ENCODE results near the gene IFT25.

Gene IFT25

GRCh38 chr1:53927376-53927881, 18.1 kb downstream of the IFT25 start:
- DNase-seq: no peak

- DNase-seq: no peak
These were observed 25.8 kb downstream of the IFT25 start for GRCh38 chr1:53919675-53920066.

GRCh38 chr1:53918343-53918742, 27.2 kb downstream of the IFT25 start:
- DNase-seq: no peak

GRCh38 chr1:53913352-53914033, 32.0 kb downstream of the IFT25 start:
- DNase-seq: no peak

- DNase-seq: no peak
These were observed 34.1 kb downstream of the IFT25 start for GRCh38 chr1:53911442-53911841.

- no peak for DNase-seq
These were observed 35.6 kb downstream of the IFT25 start for GRCh38 chr1:53909946-53910345.

- DNase-seq: no peak
These were observed 39.4 kb downstream of the IFT25 start for GRCh38 chr1:53906121-53906520.

- DNase-seq: no peak
These were observed 40.0 kb downstream of the IFT25 start for GRCh38 chr1:53905509-53905908.

- no peak for DNase-seq
These were observed 43.0 kb downstream of the IFT25 start for GRCh38 chr1:53902235-53903138.

GRCh38 chr1:53899708-53900107, 45.8 kb downstream of the IFT25 start:
- DNase-seq: no peak

- no peak for DNase-seq
These were observed 46.3 kb downstream of the IFT25 start for GRCh38 chr1:53899206-53899628.

GRCh38 chr1:53896635-53897229, 48.8 kb downstream of the IFT25 start:
- DNase-seq: no peak

GRCh38 chr1:53895421-53895820, 50.1 kb downstream of the IFT25 start:
- DNase-seq: no peak

- no peak for DNase-seq
These were observed 50.9 kb downstream of the IFT25 start for GRCh38 chr1:53894644-53895043.

GRCh38 chr1:53893999-53894636, 51.4 kb downstream of the IFT25 start, which contains the start of gene DIO1:
TSS of gene DIO1 (plus strand) at chr1:53894187. CDS start at chr1:53894211, 24 bp downstream.
- DNase-seq: no peak

GRCh38 chr1:53892911-53893310, 52.6 kb downstream of the IFT25 start:
- DNase-seq: no peak

GRCh38 chr1:53891678-53892077, 53.8 kb downstream of the IFT25 start:
- DNase-seq: no peak

GRCh38 chr1:53891018-53891417, 54.5 kb downstream of the IFT25 start:
- no peak for DNase-seq

- DNase-seq: no peak
These were observed 55.0 kb downstream of the IFT25 start for GRCh38 chr1:53890522-53890941.

- peak; percentile 78 for DNase-seq
These were observed 55.9 kb downstream of the IFT25 start, which contains the start of gene YIPF1 for GRCh38 chr1:53889304-53890298. TSS of gene YIPF1 (minus strand) at chr1:53889797. CDS start at chr1:53888937, 860 bp downstream.

- no peak for DNase-seq
These were observed 56.8 kb downstream of the IFT25 start for GRCh38 chr1:53888681-53889080.
